ENCODE data around the gene TTC3. TPM values are rescaled to one million over a fixed set of nuclear protein-coding genes. Genes with fewer than 3 reads are reported as not detected.

TTC3 gene
- total and polyA plus RNA-seq, 9 of the 15 experiments (the other 6 are each of a cell fraction or from before 2014, with no cell fraction given), result 17.5 to 92.0 (median 59.5) TPM

DNA sequence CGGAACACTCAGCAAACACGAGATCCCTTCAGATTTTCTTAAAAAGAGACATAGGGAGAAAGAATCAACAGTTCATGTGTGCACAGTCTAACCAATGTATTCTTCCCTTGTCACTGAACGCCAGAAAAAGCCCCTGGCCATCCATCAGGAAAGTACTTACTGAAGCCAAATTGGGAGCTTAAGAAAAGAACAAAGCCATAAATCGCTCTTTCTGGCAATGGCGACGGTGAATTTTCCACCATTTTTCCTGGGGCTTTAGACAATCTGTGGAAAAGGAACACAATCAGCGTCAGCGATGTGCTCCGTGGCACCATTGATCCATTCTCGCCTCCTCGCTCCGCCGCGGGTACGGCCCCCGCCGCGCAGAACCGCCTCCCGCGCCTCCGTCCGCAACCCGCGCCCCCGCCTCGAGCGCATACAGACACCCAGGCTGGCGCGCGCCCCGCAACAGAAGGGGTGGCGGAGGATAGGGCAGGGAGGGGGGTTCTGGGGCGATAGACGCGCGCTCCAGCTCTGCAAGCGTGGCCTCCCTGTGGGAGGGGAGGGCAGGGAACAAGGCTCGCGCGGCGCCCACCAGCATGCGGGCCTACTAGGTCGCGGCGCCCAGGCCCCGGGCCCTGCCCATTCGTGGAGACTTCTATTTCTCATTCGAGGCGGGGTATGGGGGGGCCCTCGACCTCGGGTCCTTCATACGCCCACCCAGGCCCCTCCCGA is 623 bp upstream of the TTC3 start (continued):
- TF ChIP-seq, protein P1, sequence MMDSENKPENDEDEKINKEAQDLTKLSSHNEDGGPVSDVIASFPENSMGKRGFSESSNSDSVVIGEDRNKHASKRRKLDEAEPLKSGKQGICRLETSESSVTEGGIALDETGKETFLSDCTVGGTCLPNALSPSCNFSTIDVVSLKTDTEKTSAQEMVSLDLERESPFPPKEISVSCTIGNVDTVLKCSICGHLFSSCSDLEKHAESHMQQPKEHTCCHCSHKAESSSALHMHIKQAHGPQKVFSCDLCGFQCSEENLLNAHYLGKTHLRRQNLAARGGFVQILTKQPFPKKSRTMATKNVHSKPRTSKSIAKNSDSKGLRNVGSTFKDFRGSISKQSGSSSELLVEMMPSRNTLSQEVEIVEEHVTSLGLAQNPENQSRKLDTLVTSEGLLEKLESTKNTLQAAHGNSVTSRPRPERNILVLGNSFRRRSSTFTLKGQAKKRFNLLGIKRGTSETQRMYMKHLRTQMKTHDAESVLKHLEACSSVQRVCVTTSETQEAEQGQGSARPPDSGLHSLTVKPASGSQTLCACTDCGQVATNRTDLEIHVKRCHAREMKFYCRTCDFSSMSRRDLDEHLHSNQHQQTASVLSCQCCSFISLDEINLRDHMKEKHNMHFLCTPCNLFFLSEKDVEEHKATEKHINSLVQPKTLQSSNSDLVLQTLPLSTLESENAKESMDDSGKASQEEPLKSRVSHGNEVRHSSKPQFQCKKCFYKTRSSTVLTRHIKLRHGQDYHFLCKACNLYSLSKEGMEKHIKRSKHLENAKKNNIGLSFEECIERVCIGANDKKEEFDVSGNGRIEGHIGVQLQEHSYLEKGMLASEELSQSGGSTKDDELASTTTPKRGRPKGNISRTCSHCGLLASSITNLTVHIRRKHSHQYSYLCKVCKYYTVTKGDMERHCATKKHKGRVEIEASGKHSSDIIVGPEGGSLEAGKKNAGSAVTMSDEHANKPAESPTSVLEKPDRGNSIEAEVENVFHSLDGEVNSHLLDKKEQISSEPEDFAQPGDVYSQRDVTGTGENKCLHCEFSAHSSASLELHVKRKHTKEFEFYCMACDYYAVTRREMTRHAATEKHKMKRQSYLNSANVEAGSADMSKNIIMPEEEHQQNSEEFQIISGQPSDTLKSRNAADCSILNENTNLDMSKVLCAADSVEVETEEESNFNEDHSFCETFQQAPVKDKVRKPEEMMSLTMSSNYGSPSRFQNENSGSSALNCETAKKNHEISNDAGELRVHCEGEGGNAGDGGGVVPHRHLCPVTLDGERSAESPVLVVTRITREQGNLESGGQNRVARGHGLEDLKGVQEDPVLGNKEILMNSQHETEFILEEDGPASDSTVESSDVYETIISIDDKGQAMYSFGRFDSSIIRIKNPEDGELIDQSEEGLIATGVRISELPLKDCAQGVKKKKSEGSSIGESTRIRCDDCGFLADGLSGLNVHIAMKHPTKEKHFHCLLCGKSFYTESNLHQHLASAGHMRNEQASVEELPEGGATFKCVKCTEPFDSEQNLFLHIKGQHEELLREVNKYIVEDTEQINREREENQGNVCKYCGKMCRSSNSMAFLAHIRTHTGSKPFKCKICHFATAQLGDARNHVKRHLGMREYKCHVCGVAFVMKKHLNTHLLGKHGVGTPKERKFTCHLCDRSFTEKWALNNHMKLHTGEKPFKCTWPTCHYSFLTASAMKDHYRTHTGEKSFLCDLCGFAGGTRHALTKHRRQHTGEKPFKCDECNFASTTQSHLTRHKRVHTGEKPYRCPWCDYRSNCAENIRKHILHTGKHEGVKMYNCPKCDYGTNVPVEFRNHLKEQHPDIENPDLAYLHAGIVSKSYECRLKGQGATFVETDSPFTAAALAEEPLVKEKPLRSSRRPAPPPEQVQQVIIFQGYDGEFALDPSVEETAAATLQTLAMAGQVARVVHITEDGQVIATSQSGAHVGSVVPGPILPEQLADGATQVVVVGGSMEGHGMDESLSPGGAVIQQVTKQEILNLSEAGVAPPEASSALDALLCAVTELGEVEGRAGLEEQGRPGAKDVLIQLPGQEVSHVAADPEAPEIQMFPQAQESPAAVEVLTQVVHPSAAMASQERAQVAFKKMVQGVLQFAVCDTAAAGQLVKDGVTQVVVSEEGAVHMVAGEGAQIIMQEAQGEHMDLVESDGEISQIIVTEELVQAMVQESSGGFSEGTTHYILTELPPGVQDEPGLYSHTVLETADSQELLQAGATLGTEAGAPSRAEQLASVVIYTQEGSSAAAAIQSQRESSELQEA (IDR thresholded peaks at IDR 0.05; ENCODE audit: low read depth), result no peak
- TF ChIP-seq E2F3 (CRISPR knock-in tag; IDR thresholded peaks at IDR 0.05) (0 out of 2 replicates have a peak, but pooled peaks have one; percentile 41), KLF6 (CRISPR knock-in tag; IDR thresholded peaks at IDR 0.05; ENCODE audit: borderline replicate concordance) (0 out of 2 replicates have a peak, but pooled peaks have one; percentile 41), PCBP1 (IDR thresholded peaks at IDR 0.05; ENCODE audit: low read depth, low read length, poor library complexity, severe bottlenecking) (peak; percentile 92), TRIM24 (IDR thresholded peaks at IDR 0.05) (no peak), ZNF589 (CRISPR knock-in tag; IDR thresholded peaks at IDR 0.05; ENCODE audit: low read depth) (peak; percentile 70), SMC3 (conservative IDR thresholded peaks at IDR 0.05; ENCODE audit: insufficient read depth, low read depth, low read length) (no peak), ZNF263 (CRISPR knock-in tag; IDR thresholded peaks at IDR 0.05; ENCODE audit: borderline replicate concordance) (no peak; the same call in 1 of the 2 replicates), SRSF3 (IDR thresholded peaks at IDR 0.05; ENCODE audit: insufficient read depth, low read length) (no peak), ZNF212 (CRISPR knock-in tag; IDR thresholded peaks at IDR 0.05) (no peak), ZNF830 (CRISPR knock-in tag; IDR thresholded peaks at IDR 0.05) (peak; percentile 91; the same call in 1 of the 2 replicates), ZC3H4 (CRISPR knock-in tag; IDR thresholded peaks at IDR 0.05; ENCODE audit: borderline replicate concordance) (peak; percentile 88; the same call in 1 of the 2 replicates), NR2F6 (CRISPR knock-in tag; IDR thresholded peaks at IDR 0.05) (no peak), NR2C2 (CRISPR knock-in tag; IDR thresholded peaks at IDR 0.05) (peak; percentile 59; the same call in 1 of the 2 replicates), NR2C2 (tag; IDR thresholded peaks at IDR 0.05) (no peak), ZNF354B (CRISPR knock-in tag; IDR thresholded peaks at IDR 0.05) (no peak), RFX5 (IDR thresholded peaks at IDR 0.05; ENCODE audit: low read depth, low read length) (no peak)
- TF ChIP-seq, protein P2, sequence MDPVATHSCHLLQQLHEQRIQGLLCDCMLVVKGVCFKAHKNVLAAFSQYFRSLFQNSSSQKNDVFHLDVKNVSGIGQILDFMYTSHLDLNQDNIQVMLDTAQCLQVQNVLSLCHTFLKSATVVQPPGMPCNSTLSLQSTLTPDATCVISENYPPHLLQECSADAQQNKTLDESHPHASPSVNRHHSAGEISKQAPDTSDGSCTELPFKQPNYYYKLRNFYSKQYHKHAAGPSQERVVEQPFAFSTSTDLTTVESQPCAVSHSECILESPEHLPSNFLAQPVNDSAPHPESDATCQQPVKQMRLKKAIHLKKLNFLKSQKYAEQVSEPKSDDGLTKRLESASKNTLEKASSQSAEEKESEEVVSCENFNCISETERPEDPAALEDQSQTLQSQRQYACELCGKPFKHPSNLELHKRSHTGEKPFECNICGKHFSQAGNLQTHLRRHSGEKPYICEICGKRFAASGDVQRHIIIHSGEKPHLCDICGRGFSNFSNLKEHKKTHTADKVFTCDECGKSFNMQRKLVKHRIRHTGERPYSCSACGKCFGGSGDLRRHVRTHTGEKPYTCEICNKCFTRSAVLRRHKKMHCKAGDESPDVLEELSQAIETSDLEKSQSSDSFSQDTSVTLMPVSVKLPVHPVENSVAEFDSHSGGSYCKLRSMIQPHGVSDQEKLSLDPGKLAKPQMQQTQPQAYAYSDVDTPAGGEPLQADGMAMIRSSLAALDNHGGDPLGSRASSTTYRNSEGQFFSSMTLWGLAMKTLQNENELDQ (CRISPR knock-in tag; IDR thresholded peaks at IDR 0.05; ENCODE audit: borderline replicate concordance), result 0 out of 2 replicates have a peak, but pooled peaks have one; percentile 53
